WTC11 (cell line): ENCODE results near the gene OPTC.

ENCODE experiments used
- ELF4 ChIP-seq: sonication (generic); formaldehyde crosslinking; IDR thresholded peaks from 2 replicates; pipeline ENCODE4 v1.8.1; 2022; ENCODE audit warnings: low read depth, mild to moderate bottlenecking, moderate library complexity, missing genetic modification reagents
- KAT7 ChIP-seq: sonication (generic); formaldehyde crosslinking; IDR thresholded peaks from 2 replicates; pipeline ENCODE4 v1.8.1; 2023; ENCODE audit warnings: missing genetic modification reagents, mild to moderate bottlenecking, borderline replicate concordance
- NFE2L1 ChIP-seq: sonication (generic); formaldehyde crosslinking; IDR thresholded peaks from 2 replicates; pipeline ENCODE4 v1.8.1; 2023; ENCODE audit warnings: missing genetic modification reagents
- NR2C2 ChIP-seq: sonication (generic); formaldehyde crosslinking; IDR thresholded peaks from 2 replicates; pipeline ENCODE4 v1.8.0; 2022; ENCODE audit warnings: mild to moderate bottlenecking, missing genetic modification reagents
- TF ChIP-seq, protein P1 (sequence below): fragments of 200-600 bp; IDR thresholded peaks from 2 replicates; pipeline ENCODE4 v1.8.0; 2022; ENCODE audit warnings: antibody characterized with exemption
- TF ChIP-seq, protein P2 (sequence below): sonication (generic); formaldehyde crosslinking; IDR thresholded peaks from 2 replicates; pipeline ENCODE4 v1.8.0; 2022; ENCODE audit warnings: mild to moderate bottlenecking, missing genetic modification reagents
- TF ChIP-seq, protein P3 (sequence below): sonication (generic); formaldehyde crosslinking; IDR thresholded peaks from 2 replicates; pipeline ENCODE4 v1.8.0; 2022; ENCODE audit warnings: mild to moderate bottlenecking, missing genetic modification reagents
- TF ChIP-seq, protein P4 (sequence below): sonication (generic); formaldehyde crosslinking; IDR thresholded peaks from 2 replicates; pipeline ENCODE4 v1.8.0; 2022; ENCODE audit warnings: missing genetic modification reagents
- TF ChIP-seq, protein P5 (sequence below): fragments of 250-450 bp; sonication (Bioruptor Pico); IDR thresholded peaks from 2 replicates; pipeline ENCODE4 v1.9.0; 2021; ENCODE audit warnings: mild to moderate bottlenecking
- TF ChIP-seq, protein P6 (sequence below): sonication (generic); formaldehyde crosslinking; IDR thresholded peaks from 2 replicates; pipeline ENCODE4 v1.8.1; 2022; ENCODE audit warnings: missing genetic modification reagents, borderline replicate concordance
- TF ChIP-seq, protein P7 (sequence below): sonication (generic); formaldehyde crosslinking; IDR thresholded peaks from 2 replicates; pipeline ENCODE4 v1.8.1; 2023; ENCODE audit warnings: mild to moderate bottlenecking, missing genetic modification reagents
- TF ChIP-seq, protein P8 (sequence below): sonication (generic); formaldehyde crosslinking; IDR thresholded peaks from 2 replicates; pipeline ENCODE4 v1.8.1; 2023; ENCODE audit warnings: mild to moderate bottlenecking, missing genetic modification reagents, moderate library complexity

DNA sequence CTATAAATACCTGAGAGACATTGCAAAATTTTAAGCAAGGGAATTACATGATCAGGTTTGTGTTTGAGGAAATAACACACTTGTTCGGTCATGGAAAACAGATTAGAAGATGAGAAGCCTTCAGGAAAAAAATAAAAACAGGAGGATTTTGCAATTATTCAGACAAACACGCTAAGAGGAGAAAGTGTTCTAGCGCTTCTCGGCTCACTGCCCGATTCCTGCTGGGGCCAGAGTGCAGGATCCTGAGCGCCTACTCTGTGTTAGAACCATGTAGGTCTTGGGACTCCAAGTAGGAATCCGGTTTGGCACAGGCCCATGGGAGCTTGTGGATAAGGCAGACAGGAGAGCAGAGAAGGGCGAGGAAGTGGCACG lies 26.4 kb upstream of the OPTC start:
- TF ChIP-seq, protein P1, sequence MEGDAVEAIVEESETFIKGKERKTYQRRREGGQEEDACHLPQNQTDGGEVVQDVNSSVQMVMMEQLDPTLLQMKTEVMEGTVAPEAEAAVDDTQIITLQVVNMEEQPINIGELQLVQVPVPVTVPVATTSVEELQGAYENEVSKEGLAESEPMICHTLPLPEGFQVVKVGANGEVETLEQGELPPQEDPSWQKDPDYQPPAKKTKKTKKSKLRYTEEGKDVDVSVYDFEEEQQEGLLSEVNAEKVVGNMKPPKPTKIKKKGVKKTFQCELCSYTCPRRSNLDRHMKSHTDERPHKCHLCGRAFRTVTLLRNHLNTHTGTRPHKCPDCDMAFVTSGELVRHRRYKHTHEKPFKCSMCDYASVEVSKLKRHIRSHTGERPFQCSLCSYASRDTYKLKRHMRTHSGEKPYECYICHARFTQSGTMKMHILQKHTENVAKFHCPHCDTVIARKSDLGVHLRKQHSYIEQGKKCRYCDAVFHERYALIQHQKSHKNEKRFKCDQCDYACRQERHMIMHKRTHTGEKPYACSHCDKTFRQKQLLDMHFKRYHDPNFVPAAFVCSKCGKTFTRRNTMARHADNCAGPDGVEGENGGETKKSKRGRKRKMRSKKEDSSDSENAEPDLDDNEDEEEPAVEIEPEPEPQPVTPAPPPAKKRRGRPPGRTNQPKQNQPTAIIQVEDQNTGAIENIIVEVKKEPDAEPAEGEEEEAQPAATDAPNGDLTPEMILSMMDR = no peak
- TF ChIP-seq, protein P2, sequence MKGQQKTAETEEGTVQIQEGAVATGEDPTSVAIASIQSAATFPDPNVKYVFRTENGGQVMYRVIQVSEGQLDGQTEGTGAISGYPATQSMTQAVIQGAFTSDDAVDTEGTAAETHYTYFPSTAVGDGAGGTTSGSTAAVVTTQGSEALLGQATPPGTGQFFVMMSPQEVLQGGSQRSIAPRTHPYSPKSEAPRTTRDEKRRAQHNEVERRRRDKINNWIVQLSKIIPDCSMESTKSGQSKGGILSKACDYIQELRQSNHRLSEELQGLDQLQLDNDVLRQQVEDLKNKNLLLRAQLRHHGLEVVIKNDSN (CRISPR knock-in tag) = no peak
- TF ChIP-seq, protein P3, sequence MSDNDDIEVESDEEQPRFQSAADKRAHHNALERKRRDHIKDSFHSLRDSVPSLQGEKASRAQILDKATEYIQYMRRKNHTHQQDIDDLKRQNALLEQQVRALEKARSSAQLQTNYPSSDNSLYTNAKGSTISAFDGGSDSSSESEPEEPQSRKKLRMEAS (CRISPR knock-in tag) = no peak
- TF ChIP-seq NR2C2 (CRISPR knock-in tag) = no peak
- TF ChIP-seq, protein P4, sequence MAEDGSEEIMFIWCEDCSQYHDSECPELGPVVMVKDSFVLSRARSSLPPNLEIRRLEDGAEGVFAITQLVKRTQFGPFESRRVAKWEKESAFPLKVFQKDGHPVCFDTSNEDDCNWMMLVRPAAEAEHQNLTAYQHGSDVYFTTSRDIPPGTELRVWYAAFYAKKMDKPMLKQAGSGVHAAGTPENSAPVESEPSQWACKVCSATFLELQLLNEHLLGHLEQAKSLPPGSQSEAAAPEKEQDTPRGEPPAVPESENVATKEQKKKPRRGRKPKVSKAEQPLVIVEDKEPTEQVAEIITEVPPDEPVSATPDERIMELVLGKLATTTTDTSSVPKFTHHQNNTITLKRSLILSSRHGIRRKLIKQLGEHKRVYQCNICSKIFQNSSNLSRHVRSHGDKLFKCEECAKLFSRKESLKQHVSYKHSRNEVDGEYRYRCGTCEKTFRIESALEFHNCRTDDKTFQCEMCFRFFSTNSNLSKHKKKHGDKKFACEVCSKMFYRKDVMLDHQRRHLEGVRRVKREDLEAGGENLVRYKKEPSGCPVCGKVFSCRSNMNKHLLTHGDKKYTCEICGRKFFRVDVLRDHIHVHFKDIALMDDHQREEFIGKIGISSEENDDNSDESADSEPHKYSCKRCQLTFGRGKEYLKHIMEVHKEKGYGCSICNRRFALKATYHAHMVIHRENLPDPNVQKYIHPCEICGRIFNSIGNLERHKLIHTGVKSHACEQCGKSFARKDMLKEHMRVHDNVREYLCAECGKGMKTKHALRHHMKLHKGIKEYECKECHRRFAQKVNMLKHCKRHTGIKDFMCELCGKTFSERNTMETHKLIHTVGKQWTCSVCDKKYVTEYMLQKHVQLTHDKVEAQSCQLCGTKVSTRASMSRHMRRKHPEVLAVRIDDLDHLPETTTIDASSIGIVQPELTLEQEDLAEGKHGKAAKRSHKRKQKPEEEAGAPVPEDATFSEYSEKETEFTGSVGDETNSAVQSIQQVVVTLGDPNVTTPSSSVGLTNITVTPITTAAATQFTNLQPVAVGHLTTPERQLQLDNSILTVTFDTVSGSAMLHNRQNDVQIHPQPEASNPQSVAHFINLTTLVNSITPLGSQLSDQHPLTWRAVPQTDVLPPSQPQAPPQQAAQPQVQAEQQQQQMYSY (CRISPR knock-in tag) = no peak
- no peak for TF ChIP-seq NFE2L1 (CRISPR knock-in tag)
- TF ChIP-seq, protein P5, sequence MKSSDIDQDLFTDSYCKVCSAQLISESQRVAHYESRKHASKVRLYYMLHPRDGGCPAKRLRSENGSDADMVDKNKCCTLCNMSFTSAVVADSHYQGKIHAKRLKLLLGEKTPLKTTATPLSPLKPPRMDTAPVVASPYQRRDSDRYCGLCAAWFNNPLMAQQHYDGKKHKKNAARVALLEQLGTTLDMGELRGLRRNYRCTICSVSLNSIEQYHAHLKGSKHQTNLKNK = no peak
- TF ChIP-seq KAT7 (CRISPR knock-in tag) = no peak
- TF ChIP-seq, protein P6, sequence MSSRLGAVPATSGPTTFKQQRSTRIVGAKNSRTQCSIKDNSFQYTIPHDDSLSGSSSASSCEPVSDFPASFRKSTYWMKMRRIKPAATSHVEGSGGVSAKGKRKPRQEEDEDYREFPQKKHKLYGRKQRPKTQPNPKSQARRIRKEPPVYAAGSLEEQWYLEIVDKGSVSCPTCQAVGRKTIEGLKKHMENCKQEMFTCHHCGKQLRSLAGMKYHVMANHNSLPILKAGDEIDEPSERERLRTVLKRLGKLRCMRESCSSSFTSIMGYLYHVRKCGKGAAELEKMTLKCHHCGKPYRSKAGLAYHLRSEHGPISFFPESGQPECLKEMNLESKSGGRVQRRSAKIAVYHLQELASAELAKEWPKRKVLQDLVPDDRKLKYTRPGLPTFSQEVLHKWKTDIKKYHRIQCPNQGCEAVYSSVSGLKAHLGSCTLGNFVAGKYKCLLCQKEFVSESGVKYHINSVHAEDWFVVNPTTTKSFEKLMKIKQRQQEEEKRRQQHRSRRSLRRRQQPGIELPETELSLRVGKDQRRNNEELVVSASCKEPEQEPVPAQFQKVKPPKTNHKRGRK (CRISPR knock-in tag) = no peak
- TF ChIP-seq ELF4 (CRISPR knock-in tag) = no peak
- TF ChIP-seq, protein P7, sequence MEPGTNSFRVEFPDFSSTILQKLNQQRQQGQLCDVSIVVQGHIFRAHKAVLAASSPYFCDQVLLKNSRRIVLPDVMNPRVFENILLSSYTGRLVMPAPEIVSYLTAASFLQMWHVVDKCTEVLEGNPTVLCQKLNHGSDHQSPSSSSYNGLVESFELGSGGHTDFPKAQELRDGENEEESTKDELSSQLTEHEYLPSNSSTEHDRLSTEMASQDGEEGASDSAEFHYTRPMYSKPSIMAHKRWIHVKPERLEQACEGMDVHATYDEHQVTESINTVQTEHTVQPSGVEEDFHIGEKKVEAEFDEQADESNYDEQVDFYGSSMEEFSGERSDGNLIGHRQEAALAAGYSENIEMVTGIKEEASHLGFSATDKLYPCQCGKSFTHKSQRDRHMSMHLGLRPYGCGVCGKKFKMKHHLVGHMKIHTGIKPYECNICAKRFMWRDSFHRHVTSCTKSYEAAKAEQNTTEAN (CRISPR knock-in tag) = no peak
- TF ChIP-seq, protein P8, sequence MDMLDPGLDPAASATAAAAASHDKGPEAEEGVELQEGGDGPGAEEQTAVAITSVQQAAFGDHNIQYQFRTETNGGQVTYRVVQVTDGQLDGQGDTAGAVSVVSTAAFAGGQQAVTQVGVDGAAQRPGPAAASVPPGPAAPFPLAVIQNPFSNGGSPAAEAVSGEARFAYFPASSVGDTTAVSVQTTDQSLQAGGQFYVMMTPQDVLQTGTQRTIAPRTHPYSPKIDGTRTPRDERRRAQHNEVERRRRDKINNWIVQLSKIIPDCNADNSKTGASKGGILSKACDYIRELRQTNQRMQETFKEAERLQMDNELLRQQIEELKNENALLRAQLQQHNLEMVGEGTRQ (CRISPR knock-in tag) = no peak
